Stimulated activated naive CD4-positive, alpha-beta T cell treated with Interleukin-2 at 50 U/mL for 16 hours (primary cell): Measurements from ENCODE around the gene HSP90AB1.
A peak's percentile ranks its signal among the peaks of the same experiment; 100 is the strongest.

ENCODE experiments used
- DNase-seq: peaks from one replicate; lab custom pipeline; 2025; lab: John Stamatoyannopoulos, UW

The HSP90AB1 gene

GRCh38 chr6:44255105-44255808, 8.4 kb downstream of the HSP90AB1 start:
- DNase-seq = peak; percentile 33

DNA sequence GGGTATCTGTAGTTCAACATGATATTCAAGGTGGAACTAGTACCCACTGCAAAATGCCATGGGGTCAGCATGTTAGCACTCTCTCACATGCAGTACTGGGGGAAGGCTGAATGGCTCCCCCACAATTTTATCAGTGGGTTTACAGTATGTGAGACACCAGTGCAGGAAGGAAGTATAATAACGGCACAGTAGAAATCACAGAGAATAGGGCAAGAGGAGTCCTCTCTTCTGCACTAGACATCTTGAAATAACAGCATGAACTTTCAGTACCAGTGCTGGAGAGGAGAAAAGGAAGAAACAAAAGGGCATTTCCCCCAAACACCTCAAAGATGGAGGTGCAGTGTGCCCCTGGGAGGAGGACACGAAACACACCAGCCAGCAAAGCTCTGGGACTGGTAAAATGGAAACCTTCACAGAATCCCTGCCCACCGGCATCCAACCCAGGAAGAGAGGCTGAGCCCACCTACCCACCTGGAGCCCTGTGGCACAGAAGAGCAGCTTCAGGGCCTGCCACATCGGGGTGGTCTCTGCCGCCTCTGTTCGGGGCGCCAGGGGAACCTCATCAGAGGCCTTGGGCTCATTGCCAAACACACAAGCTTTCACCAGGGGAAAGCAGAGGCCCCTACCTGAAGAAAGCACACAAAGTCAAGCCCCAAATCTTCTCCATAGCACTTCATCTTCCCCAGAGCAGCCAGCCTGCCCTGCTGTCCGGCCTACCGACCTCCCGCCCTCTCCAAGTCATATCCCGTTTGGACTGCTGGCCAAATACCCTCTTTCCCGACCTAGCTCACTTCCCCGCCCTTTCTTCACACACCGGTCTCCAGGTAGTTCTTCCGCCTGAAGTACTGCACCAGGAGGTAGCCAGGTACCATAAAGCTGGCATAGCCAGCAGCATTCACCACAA, 9.2 kb downstream of the HSP90AB1 start:
- DNase-seq = no peak

DNA sequence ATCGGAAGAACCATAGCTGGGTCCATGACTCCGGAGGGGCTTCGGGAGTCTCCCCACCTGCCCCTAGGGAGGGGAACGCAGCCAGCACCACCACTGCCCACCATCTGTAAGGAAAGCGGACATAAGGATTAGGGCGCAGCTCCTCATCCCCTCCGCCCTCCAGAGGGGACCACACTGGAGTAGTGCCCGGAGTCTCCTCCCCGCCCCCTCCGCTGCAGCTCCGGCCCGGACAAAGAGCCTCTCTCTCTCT, 9.8 kb downstream of the HSP90AB1 start:
- DNase-seq = peak; percentile 26

DNA sequence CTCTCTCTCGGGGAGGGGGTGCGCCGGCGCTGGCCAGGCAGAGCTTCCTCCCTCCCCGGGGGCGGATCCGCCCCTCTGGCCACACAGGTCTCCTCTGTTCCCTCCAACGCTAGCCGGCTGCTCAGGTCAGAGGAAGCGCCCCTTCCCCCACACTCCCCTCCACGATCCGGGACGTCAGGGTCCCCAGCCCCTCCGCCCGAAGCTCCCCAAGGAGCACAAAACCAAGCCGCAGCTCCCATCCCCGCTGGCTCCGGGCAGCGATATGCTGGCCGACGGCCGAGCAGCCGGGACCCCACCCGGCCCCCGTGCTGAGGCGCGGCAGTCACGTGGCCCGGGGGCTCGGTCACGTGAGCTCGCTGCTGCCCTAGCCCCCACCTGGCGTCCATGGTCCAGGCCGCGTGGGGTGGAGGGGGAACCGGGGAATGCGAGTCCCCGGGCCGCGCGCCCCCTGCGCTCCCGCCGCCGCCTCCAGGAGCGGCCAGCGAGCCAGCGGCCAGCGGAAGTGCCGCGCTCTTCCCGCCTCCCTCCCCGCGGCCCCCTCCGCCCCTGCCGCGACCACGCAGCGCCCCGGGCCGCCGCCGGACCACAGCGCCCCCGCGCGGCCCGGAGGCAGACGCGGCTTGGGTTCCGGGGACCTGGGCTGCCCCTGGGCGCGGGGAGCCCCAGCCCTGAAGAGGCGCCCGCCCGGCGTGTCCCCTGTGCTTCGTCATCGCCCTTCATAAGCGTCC, 10.3 kb downstream of the HSP90AB1 start, which contains the start of gene SLC35B2:
SLC35B2 (minus strand) TSS at position 504 of the 728 bp plus-strand sequence; CDS start at position 386, 118 bp downstream.
- DNase-seq = peak; percentile 67

GRCh38 chr6:44257753-44258324, 10.9 kb downstream of the HSP90AB1 start:
- no peak for DNase-seq

GRCh38 chr6:44258325-44258863, 11.5 kb downstream of the HSP90AB1 start:
- no peak for DNase-seq

GRCh38 chr6:44258921-44259320, 12.0 kb downstream of the HSP90AB1 start:
- DNase-seq = no peak

GRCh38 chr6:44260011-44260410, 13.1 kb downstream of the HSP90AB1 start:
- no peak for DNase-seq

DNA sequence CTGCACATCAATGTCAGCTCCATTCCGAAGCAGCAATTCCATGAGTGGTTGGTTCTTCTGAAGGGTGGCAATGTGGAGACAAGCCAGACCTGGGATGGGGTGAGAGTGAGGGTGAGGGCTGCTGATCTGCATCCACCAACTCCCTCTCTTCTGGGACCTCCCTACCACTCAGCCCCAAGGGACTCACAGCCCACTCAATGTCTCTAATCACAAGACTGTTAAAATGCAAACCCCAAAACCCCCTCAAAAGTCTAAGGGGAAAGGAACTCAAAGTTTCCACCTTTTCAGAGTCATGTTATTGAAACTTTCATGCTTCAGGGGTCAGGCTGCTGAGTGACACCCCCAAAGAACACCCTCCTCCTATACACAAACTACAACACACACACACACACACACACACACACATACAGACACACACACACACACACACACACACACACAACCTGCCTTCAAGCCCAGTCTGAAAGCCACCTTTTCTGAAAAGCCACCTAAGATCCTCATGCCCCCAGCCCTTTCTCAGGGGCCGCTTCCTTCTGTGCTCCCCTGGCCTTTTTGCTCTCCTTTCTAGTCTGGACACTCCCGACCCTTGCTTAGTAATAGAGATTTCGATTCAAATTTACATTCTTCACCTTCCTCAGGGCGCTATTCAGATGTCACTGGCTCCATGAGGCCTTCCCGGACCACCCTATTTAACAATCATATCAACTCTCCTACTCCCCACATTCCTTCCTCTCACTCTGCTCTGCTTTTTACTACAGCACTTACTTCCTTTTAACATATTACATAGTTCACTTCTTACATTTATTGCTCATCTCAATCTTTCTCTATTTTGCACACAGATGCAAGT, 13.8 kb downstream of the HSP90AB1 start:
- DNase-seq = no peak

DNA sequence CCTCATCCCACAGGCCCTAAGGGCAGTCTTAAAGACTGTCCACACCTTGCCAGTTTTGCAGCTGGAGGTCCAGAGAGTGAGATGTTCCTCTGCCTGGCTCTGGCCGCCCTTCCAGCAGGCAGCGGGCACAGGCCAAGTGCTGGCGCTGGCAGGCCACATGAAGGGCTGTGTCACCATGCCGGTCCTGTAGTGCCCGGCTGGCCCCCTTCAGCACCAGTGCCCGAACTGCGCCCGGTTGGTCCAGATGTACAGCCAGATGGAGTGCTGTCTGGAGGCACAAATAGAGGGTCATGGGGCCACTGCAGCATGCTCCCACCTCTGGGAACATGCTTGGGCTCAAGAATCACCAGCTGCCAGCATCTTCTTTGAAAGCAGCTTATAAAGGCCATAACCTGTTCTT, 14.7 kb downstream of the HSP90AB1 start:
- no peak for DNase-seq

DNA sequence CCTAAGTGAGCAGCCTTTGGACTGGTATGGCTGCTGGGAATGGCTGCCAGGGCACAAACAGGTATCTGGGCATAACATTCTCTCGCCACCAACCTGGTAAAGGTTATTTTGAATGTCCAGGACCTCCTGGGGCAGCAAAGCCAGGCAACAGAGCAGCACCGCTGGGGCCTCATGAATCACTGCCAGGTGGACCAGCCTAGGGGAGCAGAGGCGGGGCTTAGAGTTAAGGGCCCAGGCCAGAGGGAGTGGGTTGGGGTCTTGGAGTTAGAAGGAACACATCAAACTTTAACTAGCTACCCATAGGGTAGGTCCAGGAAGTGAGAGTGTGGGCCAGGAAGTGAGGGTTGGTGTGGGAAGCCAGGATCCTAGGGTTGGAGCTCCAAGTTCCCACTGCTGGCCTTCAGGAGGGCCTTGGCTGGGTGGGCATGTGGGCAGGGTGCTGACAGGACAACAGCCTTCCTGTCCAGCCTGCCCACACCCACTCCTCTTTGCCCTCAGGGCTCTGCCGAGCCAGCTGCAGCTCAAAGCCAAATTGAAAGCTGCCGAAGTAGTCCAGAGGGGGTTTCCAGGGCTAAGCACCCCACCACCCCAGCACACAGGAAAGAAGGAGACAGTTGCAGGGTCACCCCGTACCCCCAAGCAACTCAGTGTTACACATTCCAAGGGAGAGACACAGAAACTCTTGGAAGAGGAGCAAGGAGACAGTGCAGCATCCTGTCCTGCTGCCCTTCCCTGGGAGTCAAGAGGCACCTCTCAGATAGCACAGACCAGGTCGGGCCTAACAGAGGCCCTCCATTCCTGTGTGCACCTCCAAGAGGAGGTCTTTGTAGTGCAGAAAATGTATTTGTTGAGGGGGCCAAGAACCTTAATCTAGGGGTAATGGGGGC, 15.8 kb downstream of the HSP90AB1 start:
- no peak for DNase-seq

DNA sequence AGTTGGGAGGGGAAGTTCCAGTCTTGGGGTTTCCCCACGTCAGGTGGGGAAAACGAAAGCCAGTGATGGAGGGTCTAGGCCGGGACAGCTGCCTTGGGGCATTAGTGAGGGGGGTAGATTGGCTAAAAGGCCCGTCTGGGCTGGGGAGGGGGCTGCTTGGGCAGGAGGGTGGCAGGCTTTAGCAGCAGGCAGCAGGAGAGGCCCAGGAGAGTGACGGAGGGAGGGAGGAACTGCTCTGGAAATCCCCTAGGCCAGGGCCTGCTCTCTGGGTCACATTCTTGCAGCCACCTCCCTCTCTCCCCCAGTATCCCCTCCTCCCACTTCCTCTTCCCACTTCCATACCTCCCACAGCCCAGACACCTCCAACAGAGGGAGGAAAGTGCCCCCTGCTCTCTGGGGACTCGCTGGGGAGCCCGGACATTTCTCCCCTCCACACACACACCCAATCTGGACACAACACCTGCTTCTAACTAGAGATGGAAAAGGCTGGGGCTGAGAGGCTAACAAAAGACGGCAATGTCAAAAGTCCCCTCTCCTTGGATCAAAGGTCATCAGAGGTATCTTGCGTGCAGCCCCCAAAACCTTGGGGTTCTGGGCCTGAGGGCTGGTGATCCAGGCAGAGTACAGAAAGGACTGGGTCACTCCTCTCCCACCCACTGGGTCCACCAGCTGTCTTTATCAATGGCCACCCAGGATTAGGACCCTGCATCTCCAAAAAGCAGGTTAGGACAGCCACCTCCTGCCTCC, 16.6 kb downstream of the HSP90AB1 start:
- DNase-seq = peak; percentile 36

GRCh38 chr6:44264154-44265006, 17.5 kb downstream of the HSP90AB1 start:
- DNase-seq = peak; percentile 11

DNA sequence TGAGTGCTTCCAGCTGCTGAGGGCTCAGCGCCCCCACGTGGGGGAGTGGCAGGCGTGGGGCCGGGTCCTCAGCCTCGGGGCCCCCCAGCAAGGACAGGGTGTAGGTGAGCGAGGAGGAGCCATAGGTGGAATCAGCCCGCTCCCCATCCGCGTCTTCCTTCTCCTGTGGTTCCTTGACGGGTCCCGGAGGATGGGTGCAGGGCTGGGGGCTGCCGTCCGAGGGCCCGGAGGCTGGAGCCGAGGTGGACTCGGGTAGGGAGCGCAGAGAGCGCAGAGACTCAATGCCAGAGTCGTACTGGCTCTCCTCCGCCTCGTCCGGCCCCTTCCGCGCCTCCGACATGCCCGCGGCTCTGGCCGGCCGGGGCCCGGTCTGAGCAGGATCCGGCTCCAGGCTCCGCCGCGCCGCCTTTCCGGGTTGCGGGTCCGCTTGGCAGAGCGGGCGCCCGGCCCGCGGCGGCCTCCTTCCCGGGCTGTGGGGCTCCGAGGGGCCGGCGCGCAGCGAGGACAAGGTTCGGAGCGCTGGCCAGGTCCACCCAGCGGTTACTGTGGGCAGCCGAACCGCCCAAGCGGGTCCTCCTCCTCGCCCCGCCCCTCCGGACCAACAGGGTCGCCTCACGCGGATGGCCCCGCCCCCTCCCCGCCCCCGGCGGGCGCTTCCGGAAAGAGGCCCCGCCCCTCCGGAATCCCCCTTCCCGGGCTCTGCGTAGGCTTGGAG, 18.3 kb downstream of the HSP90AB1 start, which contains the start of gene NFKBIE:
NFKBIE (minus strand) TSS at position 545 of the 715 bp plus-strand sequence; CDS start at position 340, 205 bp downstream.
- DNase-seq = peak; percentile 90

DNA sequence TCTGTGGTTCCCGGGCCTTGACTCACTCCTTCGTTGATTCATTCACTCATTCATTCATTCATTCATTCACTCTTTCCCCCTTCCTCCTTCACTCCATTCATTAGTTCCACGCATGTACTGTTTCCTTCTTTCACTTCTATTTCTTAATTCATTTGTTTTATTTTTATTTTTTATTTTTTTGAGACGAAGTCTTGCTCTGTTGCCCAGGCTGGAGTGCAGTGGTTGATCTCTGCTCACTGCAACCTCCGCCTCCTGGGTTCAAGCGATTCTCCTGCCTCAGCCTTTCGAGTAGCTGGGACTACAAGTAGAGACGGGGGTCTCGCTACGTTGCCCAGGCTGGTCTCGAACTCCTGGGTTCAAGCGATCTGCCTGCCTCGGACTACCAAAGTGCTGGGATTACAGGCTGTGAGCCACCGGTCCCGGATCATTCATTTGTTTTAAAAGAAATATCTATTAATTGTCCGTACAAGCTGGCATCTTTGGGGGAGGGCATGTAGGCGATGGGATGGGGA, 18.9 kb downstream of the HSP90AB1 start:
- no peak for DNase-seq

DNA sequence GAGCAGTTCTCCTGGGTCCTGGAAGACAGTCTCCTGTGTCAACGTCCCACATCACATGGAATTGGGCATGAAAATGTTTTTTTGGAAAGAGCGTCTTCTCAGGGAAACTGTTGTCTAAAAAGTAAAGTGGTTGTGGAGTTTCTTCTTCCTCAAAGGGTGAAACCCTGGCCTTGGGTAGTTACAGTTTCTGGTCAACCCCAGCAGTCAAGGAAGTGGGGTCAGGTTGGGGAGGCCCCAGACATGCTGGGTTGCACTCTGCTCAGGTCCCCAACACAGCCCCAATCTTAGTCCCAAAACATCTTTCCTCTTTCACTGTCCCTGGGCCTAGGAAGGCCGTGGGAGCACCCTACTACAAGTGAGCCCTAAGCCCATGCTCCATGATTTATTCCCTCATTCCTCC, 19.4 kb downstream of the HSP90AB1 start:
- no peak for DNase-seq

- no peak for DNase-seq
Measured at GRCh38 chr6:44267252-44267651, 20.4 kb downstream of the HSP90AB1 start.
